Measurements from ENCODE around the gene RUFY4. TPM values are rescaled to one million over a fixed set of nuclear protein-coding genes. Genes with fewer than 3 reads are reported as not detected.

RUFY4 gene
- total and polyA plus RNA-seq, 9 of the 15 experiments (the other 6 are each of a cell fraction or from before 2014, with no cell fraction given), result not detected

- TF ChIP-seq USF1 (CRISPR knock-in tag; IDR thresholded peaks at IDR 0.05) (no peak), NCOA2 (IDR thresholded peaks at IDR 0.05; ENCODE audit: partially characterized antibody in 2 of 2) (no peak), NKRF (IDR thresholded peaks at IDR 0.05; ENCODE audit: borderline replicate concordance) (no peak), ZBTB9 (CRISPR knock-in tag; IDR thresholded peaks at IDR 0.05) (no peak), ZBTB12 (CRISPR knock-in tag; IDR thresholded peaks at IDR 0.05) (no peak)
These were observed 44.7 kb upstream of the RUFY4 start (continued) for GRCh38 chr2:218024336-218024735.

All from K562 (cell line).